GM18502 (cell line): ENCODE results near the gene RPL23.

Source experiments
- ATAC-seq: cut with Tn5 transposase; IDR thresholded peaks from one replicate; pipeline ENCODE4 v1.9.1; 2021; ENCODE audit warnings: mild to moderate bottlenecking; ENCODE audit not compliant: unreplicated experiment, poor library complexity

RPL23 gene

GRCh38 chr17:38885044-38885727, 31.7 kb upstream of the RPL23 start:
- no peak for ATAC-seq

- no peak for ATAC-seq
Observed at GRCh38 chr17:38883592-38884526, 30.3 kb upstream of the RPL23 start.

GRCh38 chr17:38882870-38883269, 29.3 kb upstream of the RPL23 start:
- ATAC-seq = no peak

- no peak for ATAC-seq
Observed at GRCh38 chr17:38881600-38882191, 28.2 kb upstream of the RPL23 start.

DNA sequence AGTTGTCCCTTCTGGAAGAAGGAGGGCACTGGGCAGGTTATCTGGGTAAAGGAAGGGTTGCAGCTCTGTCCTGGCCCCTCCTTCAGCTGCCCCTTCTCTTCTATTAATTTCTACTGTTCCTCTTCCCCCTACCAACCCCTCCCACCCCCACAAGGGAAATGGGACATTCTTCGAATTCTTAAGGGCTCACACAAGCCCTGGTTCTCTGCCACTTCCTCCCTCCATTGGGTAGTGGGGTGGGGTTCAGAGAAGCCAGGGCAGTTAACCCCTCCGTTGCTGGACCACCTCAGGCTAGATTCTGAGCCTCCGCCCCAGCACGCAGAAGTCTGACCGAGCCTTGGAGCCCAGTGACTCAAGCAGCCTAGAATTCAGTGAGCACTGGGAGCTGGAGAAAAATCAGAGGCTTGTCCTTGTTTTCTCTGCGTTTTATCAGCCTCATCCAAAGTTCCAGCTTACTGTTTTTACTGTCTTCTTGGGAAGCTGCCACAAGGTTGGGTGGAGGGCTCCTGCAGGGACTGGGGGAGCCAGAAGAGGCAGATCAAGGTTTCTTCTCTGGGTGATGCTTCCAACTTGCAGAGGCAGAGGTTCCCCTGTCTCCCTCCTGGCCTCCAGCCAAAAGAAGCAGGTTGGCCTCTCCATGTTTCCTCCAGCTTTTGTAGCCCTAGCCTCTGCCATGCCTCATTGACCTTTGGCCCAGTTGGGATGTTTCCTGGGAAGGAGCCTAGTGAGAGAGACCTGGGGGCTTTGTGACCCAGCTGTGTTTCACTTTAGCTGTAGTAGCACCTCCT, 26.6 kb upstream of the RPL23 start:
- no peak for ATAC-seq

- no peak for ATAC-seq
Observed at GRCh38 chr17:38877130-38877851, 23.8 kb upstream of the RPL23 start.

DNA sequence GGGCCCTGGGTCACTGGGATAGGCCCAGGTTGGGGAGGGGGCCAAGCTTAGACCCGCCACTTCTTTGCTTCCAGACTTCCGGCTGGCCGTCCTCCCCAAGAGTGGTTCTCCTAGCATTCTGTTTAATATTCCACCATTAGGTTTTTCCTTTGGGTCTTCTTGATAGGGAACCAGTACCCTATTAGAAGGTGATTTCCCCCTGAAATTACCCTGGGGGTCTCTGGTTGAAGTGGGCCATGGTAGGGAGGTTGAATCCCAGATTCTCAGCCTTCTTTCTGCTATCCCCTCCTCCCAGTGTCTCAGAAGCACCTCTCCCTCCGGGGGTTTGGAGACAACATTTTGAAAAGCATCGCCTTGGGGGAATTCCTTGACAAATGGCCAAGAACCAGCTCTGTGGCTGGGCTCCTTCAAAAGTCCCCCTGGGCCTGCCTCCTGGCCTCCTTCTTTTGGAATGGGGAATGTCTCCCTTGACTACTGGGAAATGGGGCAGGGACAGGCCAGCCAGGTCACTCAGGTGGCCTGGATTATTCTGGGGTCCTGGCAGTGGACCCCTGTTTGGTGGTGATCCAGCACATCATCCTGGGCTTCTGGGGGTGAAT, 22.1 kb upstream of the RPL23 start:
- no peak for ATAC-seq

- no peak for ATAC-seq
Observed at GRCh38 chr17:38874505-38875400, 21.2 kb upstream of the RPL23 start.

GRCh38 chr17:38873640-38874380, 20.3 kb upstream of the RPL23 start:
- ATAC-seq = no peak

- ATAC-seq = no peak
Observed at GRCh38 chr17:38872671-38873385, 19.3 kb upstream of the RPL23 start.

DNA sequence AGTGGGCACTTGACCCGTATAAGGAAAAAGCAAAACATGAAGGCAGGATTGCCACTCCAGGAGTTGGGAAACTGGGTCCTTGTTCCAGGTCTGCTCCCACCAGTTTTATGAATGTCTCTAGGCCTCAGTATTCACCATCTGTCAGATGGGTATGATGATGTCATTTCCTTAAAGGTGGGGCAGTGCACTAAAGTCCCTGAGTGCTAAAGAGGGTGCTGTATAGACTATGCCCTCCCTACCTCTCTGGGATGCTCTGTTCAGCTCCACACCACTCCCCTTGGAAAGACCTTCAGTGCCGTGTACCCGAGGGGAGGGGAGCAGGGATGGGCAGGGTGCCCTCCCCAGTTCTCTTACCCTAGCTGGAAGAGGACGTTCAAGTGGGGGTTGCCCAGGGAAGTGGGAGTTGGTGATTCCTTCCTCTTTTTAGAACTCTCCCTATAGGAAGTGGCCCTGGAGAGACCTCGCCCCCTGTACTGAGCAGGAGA, 18.5 kb upstream of the RPL23 start:
- ATAC-seq = no peak

DNA sequence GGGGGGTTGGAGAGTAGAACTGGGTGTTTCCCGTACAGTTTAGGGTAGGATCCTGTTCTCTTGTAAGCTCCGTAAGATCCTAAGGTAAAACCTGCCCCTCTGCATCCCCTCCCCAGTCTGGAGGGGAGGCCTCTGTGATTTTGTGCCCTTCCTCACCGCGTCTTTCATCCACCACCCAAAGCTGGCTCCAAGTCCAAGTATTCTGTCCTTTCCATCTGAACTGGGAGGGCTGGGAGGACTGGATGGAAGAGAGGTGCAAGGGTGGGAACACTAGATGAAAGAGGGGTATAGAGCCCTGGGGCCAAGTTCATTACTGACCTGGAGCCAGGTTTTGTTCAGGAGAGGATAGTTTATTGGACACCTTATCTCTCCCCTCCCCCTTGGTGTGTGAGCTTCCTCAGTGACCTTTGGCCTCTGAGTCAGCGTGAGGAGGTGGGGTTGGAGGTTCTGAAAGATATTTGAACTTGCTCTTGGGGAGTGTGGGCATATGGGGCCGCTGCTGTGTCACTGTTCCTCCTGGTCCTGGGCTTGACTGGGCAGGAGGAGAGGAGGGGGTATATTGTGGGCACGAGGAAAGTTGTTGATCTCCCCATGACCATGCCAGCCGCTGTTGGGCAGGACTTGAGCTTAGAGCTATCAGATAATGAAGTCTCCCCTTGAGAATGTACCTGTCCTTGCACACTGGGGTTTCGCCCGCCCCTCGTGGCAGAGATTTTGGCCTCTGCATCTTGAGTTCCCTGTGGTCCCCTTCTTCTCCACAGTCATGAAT, 17.9 kb upstream of the RPL23 start:
- ATAC-seq = no peak

DNA sequence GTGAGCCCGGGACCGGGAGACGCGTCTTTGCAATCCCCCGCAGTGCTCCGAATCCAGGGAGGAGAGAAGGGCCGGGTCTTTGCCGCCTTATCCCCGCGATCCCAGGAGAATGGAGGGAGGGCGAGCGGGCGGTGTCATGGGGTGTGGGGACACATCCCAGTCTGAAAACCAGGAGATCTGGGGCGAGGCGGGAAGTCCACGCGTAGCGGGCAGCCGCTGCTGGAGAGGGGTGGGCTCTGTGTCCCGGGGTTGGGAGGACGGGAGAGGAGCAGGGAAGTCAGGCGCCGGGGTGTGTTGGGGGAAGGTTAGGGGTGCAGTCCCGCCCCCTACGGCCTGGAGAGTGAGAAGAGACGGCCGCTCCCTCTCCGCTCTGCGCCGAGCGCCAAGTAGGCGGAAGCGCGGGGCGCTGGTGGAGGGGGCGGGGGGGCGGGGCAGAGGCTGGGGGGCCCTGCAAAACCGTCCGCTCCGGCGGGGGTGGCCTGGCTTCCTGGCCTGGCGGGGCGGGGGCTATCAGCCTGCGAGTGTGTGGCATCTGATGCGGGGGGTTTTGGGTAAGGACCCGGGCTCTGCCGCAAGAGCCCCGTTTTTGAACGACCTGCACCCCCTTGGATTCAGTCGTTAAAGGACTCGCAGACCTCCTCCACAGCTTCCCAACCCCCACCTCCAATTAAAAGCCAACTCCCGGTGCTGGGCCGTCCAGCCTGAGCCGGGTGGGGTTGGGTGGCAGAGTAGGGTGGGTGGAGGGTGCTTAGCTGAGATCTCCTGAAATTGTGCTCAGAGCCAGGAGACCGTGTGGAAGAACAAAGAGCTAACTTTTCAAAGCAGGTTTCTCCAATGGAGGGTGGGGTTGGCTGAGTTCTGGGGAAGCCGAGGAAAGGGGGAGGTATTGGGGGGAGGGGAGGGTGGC, 17.0 kb upstream of the RPL23 start:
- ATAC-seq = peak; percentile 16

DNA sequence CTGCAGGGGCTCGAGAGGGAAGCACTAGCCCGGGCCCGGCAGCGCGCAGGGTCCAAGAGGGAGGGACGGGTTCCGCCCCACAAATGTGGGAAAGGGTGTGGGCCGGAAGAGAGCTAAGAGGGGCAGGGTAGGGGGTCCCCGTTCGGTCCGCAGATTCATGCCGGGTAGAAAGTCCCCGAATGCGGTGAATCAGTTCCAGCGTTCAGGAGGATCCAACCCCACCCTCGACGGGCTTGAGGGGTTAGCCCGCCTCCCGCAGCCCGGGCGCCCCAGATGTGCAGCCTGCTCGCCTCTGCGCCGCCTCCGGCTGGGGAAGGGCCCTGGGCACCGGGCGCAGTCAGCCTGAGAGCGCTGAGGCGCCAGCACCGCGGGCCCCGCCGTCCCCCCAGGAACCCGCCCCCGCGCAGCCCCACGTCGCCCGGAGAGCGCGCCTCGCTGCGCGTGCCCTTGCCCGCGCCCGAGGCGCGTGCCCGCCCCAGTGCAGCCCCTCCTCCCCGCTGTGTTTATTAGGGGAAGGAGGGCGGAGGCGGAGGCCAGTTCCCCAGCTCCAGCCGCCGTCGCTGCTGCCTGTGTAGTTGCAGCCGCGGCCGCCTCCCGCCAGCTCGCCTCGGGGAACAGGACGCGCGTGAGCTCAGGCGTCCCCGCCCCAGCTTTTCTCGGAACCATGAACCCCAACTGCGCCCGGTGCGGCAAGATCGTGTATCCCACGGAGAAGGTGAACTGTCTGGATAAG, 16.2 kb upstream of the RPL23 start, which contains the start of gene LASP1:
Gene LASP1 (plus strand): TSS at position 533 of the 733 bp plus-strand sequence. CDS start 132 bp downstream, at position 665.
- ATAC-seq = peak; percentile 44
